Vagina (tissue), 2 donors: ENCODE results near the gene PLD3. TPM values are rescaled to one million over a fixed set of nuclear protein-coding genes. Genes with fewer than 3 reads are reported as not detected.
"Not testable (repeated sequence)": the region's sequence is repeated elsewhere in the genome, so short reads cannot be mapped to it uniquely, and the experiment has no call there.

Experiments used
- DNase-seq, 2 donors: peaks; one replicate each; pipeline ENCODE4 v3.0.0-alpha.2; 2017; ENCODE audit errors: extremely low spot score in 2 of 2
- H3K27ac ChIP-seq: fragments of 200-600 bp; sonication (generic); one replicate; pipeline ENCODE4 v1.5.1; 2019
- H3K27me3 ChIP-seq: fragments of 200-600 bp; sonication (generic); one replicate; pipeline ENCODE4 v1.5.1; 2019
- H3K36me3 ChIP-seq, 2 donors: fragments of 200-600 bp; sonication (generic); one replicate each; pipeline ENCODE4 v1.5.1; 2017 to 2019
- H3K4me1 ChIP-seq: fragments of 200-600 bp; sonication (generic); one replicate; pipeline ENCODE4 v1.5.1; 2019
- H3K4me3 ChIP-seq, 2 donors: fragments of 200-600 bp; sonication (generic); 1 replicate in 1 of 2; 2 replicates in 1 of 2; pipeline ENCODE4 v1.5.1; 2016 to 2019
- H3K9me3 ChIP-seq: fragments of 200-600 bp; sonication (generic); one replicate; pipeline ENCODE4 v1.5.1; 2019
- CTCF ChIP-seq, 3 experiments: fragments of 450-650 bp in 2 of 3; fragments of 200-600 bp in 1 of 3; sonication (generic) in 1 of 3; IDR thresholded peaks; one replicate each; pipeline ENCODE4 v1.5.1; 2017 to 2019; ENCODE audit warnings: antibody characterized with exemption in 3 of 3, mild to moderate bottlenecking in 2 of 3, moderate library complexity in 2 of 3
- POLR2A ChIP-seq, 2 donors: fragments of 450-650 bp; IDR thresholded peaks; one replicate each; pipeline ENCODE4 v1.6.1; 2017; ENCODE audit warnings: antibody characterized with exemption in 2 of 2, mild to moderate bottlenecking in 2 of 2, moderate library complexity in 2 of 2
- POLR2AphosphoS5 ChIP-seq, 2 donors: sonication (generic); formaldehyde crosslinking; IDR thresholded peaks; one replicate each; pipeline ENCODE4 v1.9.0; 2017; ENCODE audit warnings: antibody characterized with exemption in 2 of 2, mild to moderate bottlenecking in 2 of 2, low read depth in 1 of 2; ENCODE audit not compliant: insufficient read depth in 1 of 2
- intact Hi-C: fragments of 100-400 bp; cut with DNase I; formaldehyde crosslinking; loops from one replicate; pipeline ENCODE4 v1.15.1; 2023
- total RNA-seq: library from RNA; depleted of rRNA; stranded (reverse); fragments of >200 nt; gene quantifications from one replicate; pipeline ENCODE4 v1.2.3, GENCODE V29; 2016

PLD3 gene
- total RNA-seq, 1 donor from 2014 or later: 177 TPM

GRCh38 chr19:40403262-40403984 lies 54.9 kb downstream of the PLD3 start:
- H3K27me3 ChIP-seq: no peaks in the 10 kb centered on the region
- TF ChIP-seq POLR2A (IDR thresholded peaks at IDR 0.05) (peak in 1 of 2 donors; percentile 57), CTCF (IDR thresholded peaks at IDR 0.05) (no peak), POLR2AphosphoS5 (IDR thresholded peaks at IDR 0.05; ENCODE audit: insufficient read depth in 1 of 2, low read depth in 1 of 2) (peak in 1 of 2 donors; percentile 92)
- intact Hi-C loops: no loop called here
- no peaks in the 10 kb centered on the region for H3K36me3 ChIP-seq
- DNase-seq: no peak
- peak overlapping the region; percentile 65 to 85 for H3K4me3 ChIP-seq
- peak overlapping the region; percentile 91 for H3K27ac ChIP-seq
- H3K9me3 ChIP-seq: no peaks in the 10 kb centered on the region
- H3K4me1 ChIP-seq: peaks cover 23% of the 10 kb centered on the region

GRCh38 chr19:40407714-40408597 lies 59.5 kb downstream of the PLD3 start:
- intact Hi-C loops: no loop called here
- no peaks in the 10 kb centered on the region for H3K9me3 ChIP-seq
- TF ChIP-seq POLR2A (IDR thresholded peaks at IDR 0.05) (no peak), CTCF (IDR thresholded peaks at IDR 0.05) (no peak), POLR2AphosphoS5 (IDR thresholded peaks at IDR 0.05; ENCODE audit: insufficient read depth in 1 of 2, low read depth in 1 of 2) (no peak)
- peak in 1 of 2 donors; percentile 80 for DNase-seq
- no peak overlapping the region for H3K4me3 ChIP-seq
- H3K27ac ChIP-seq: no peak overlapping the region
- peaks cover 24% of the 10 kb centered on the region for H3K4me1 ChIP-seq
- no peaks in the 10 kb centered on the region for H3K27me3 ChIP-seq
- no peaks in the 10 kb centered on the region for H3K36me3 ChIP-seq

- H3K4me3 ChIP-seq, H3K36me3 ChIP-seq, H3K27ac ChIP-seq, DNase-seq, intact Hi-C loops, H3K27me3 ChIP-seq, H3K9me3 ChIP-seq: not testable (repeated sequence)
- H3K4me1 ChIP-seq: peaks cover 18% of the 10 kb centered on the region
Measured at GRCh38 chr19:40408598-40408925, 60.1 kb downstream of the PLD3 start.

DNA sequence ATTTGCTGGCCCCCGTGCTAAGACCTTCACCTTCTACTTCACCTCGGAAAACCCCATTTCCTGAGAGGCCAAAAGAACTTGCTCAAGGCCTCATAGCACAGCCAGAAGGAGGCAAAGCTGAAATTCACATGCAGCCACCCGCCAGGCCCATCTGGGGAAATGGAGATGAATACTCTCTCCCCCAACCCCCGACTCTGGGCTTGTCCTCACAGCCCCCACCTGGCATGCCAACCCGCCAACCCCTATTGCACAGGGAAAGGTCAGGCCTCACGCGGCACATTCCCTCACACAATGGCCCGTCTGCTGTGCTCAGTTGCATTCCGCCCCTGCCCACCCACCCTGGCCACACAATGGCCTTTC lies 61.5 kb downstream of the PLD3 start:
- Histone ChIP-seq H3K36me3 (no peaks in the 10 kb centered on the region), H3K27me3 (no peaks in the 10 kb centered on the region), H3K27ac (no peak overlapping the region), H3K9me3 (no peaks in the 10 kb centered on the region), H3K4me3 (no peak overlapping the region), H3K4me1 (peaks cover 16% of the 10 kb centered on the region)
- DNase-seq: peak in 1 of 2 donors; percentile 75
- intact Hi-C loops: no loop called here
- TF ChIP-seq POLR2AphosphoS5 (IDR thresholded peaks at IDR 0.05; ENCODE audit: insufficient read depth in 1 of 2, low read depth in 1 of 2) (no peak), POLR2A (IDR thresholded peaks at IDR 0.05) (no peak), CTCF (IDR thresholded peaks at IDR 0.05) (no peak)

DNA sequence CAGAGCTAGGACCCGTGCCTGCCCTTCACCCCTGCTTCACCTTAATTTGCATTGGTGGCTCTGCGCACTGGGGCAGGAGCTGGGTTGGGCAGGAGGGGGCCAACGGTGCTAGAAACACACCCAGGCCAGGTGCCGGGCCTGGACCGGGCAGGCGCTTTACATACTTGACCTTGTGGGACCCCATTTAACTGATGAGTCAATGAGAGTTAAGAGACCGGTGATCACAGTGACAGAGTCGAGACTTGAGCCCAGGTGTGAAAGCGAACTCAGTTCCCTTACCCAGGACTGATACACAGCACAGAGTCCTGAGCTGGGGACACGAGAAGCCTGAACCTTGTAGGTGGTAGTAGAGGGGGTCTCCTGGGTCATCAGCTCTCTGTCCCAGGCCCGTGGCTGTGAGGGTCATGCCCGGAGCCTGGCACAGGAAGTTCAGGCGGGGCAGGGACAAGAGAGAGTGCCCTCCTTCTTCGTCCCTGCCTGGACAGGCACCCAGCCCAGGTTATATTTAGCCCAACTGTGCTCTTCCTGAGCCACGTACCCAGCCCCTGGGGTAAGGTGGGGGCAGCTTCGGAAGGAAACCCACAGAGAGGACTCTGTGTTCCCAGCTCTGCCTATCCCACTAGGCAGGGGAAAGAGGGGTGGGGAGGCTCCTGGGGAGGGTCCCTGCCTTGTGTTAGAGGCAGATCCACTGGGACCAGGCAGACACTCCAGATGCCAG lies 62.8 kb downstream of the PLD3 start:
- H3K4me1 ChIP-seq: peaks cover 17% of the 10 kb centered on the region
- intact Hi-C loops: no loop called here
- H3K9me3 ChIP-seq: no peaks in the 10 kb centered on the region
- no peak overlapping the region for H3K4me3 ChIP-seq
- TF ChIP-seq CTCF (IDR thresholded peaks at IDR 0.05) (no peak), POLR2A (IDR thresholded peaks at IDR 0.05) (no peak), POLR2AphosphoS5 (IDR thresholded peaks at IDR 0.05; ENCODE audit: insufficient read depth in 1 of 2, low read depth in 1 of 2) (peak in 1 of 2 donors; percentile 34)
- no peaks in the 10 kb centered on the region for H3K27me3 ChIP-seq
- DNase-seq: peak in 1 of 2 donors; percentile 70
- no peaks in the 10 kb centered on the region for H3K36me3 ChIP-seq
- H3K27ac ChIP-seq: peak overlapping the region; percentile 44
